ENCODE measurements around the gene MRPL27.

- no peak for TF ChIP-seq POLR2A (IDR thresholded peaks at IDR 0.05)
- TF ChIP-seq CTCF (IDR thresholded peaks at IDR 0.05): no peak
Measured at GRCh38 chr17:50365165-50365564, 7.8 kb downstream of the MRPL27 start.

Data from lower leg skin (tissue), 3 donors.